ENCODE measurements around the gene MORF4L2.

DNA sequence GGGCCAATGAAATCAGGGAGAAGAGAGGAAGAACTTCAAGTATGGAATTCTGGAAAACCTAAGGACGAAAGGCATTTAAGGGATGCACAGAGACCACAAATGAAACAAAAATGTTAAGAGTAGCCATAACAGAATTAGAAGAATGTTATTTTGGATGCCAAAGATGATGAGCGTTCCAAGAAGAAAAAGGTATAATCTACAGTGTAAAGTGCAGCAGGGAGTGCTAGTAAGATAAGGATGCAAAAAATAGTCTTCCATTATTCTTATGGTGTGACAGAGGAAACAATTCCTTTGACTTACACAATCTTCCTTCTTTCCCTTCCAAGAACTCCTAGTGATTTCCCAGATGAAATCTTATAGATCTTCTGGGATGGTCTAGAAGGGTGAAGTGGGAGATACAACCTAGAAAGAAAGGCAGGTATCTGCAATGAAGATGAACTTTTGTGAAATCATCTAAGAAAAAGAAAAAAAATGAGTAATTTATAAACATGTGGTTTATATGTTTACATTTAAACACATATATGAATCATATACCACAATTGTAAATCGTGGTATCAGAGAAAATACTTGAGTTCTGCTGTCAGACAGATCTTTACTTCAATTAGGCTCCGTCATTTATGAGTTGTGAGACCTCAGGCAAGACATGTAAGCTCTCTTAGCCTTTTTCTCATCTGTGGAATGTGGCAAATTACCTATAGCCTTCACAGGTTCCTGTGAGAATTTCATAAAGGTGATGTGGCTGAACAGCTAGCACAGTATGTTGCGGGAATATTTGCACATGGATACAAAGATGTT is 8.1 kb downstream of the MORF4L2 start:
- TF ChIP-seq, protein P1, sequence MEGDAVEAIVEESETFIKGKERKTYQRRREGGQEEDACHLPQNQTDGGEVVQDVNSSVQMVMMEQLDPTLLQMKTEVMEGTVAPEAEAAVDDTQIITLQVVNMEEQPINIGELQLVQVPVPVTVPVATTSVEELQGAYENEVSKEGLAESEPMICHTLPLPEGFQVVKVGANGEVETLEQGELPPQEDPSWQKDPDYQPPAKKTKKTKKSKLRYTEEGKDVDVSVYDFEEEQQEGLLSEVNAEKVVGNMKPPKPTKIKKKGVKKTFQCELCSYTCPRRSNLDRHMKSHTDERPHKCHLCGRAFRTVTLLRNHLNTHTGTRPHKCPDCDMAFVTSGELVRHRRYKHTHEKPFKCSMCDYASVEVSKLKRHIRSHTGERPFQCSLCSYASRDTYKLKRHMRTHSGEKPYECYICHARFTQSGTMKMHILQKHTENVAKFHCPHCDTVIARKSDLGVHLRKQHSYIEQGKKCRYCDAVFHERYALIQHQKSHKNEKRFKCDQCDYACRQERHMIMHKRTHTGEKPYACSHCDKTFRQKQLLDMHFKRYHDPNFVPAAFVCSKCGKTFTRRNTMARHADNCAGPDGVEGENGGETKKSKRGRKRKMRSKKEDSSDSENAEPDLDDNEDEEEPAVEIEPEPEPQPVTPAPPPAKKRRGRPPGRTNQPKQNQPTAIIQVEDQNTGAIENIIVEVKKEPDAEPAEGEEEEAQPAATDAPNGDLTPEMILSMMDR (IDR thresholded peaks at IDR 0.05) = no peak
- TF ChIP-seq POLR2A (IDR thresholded peaks at IDR 0.05) = no peak
